NB4 (cell line): ENCODE data around the gene RNF13.
"Not testable (repeated sequence)": the region's sequence is repeated elsewhere in the genome, so short reads cannot be mapped to it uniquely, and the experiment has no call there.

ENCODE experiments used
- DNase-seq: peaks from one replicate; pipeline ENCODE4 v3.0.0; 2010; ENCODE audit warnings: low read depth
- H3K4me3 ChIP-seq: one replicate; pipeline ENCODE4 v1.5.1; 2011; ENCODE audit warnings: mild to moderate bottlenecking, low read depth, low read length, moderate library complexity
- CTCF ChIP-seq: IDR thresholded peaks from one replicate; pipeline ENCODE4 v1.5.1; 2012; ENCODE audit warnings: low read depth, low read length
- MAX ChIP-seq: IDR thresholded peaks from 2 replicates; pipeline ENCODE4 v1.6.1; 2011; ENCODE audit warnings: low read depth, low read length
- MYC ChIP-seq: IDR thresholded peaks from 2 replicates; pipeline ENCODE4 v1.6.1; 2011; ENCODE audit warnings: low read depth, low read length
- POLR2A ChIP-seq: IDR thresholded peaks from 2 replicates; pipeline ENCODE4 v1.6.1; 2011; ENCODE audit warnings: mild to moderate bottlenecking; ENCODE audit not compliant: insufficient read length; ENCODE audit errors: extremely low read depth

The RNF13 gene

DNA sequence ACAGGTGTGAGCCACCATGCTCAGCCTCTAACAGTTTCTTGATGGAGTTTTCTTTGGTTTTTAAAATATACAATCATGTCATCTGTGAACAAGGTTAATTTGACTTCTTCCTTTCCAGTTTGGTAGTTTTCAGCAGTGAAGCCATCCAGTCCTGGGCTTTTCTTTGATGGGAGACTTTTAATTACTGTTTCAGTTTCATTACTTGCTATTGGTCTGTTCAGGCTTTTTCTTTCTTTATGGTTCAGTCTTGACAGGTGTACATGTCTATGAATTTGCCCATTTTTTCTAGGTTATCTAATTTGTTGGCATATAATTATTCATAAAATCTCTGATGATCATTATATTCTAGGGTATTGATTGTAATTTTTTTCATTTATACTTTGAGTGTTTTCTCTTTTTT, 120.8 kb downstream of the RNF13 start:
- TF ChIP-seq CTCF (no peak), POLR2A (no peak), MAX (no peak), MYC (no peak)
- H3K4me3 ChIP-seq = no peak overlapping the region
- no peak for DNase-seq

DNA sequence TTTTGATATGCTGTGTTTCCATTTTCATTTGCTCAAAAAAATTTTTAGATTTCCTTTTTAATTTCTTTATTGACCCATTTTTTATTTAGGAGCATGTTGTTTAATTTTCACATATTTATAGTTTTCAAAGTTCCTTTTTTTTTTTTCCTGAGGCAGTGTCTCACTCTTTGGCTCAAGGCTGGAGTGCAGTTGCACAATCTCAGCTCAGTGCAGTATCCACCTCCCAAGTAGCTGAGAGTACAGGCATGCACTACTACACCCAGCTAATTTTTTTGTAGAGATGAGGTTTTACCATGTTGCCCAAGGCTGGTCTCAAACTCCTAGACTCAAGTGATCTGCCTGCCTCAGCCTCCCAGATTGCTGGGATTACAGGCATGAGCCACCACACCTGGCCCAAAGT, 121.5 kb downstream of the RNF13 start:
- no peak for TF ChIP-seq CTCF
- no peak for TF ChIP-seq MAX
- no peak for TF ChIP-seq POLR2A
- TF ChIP-seq MYC = no peak
- DNase-seq = peak; percentile 50
- no peak overlapping the region for H3K4me3 ChIP-seq

- no peak overlapping the region for H3K4me3 ChIP-seq
- peak; percentile 54 for DNase-seq
- TF ChIP-seq CTCF (peak; percentile 64), POLR2A (no peak), MYC (no peak), MAX (no peak)
Observed at GRCh38 chr3:149936812-149937230, 123.8 kb downstream of the RNF13 start.

DNA sequence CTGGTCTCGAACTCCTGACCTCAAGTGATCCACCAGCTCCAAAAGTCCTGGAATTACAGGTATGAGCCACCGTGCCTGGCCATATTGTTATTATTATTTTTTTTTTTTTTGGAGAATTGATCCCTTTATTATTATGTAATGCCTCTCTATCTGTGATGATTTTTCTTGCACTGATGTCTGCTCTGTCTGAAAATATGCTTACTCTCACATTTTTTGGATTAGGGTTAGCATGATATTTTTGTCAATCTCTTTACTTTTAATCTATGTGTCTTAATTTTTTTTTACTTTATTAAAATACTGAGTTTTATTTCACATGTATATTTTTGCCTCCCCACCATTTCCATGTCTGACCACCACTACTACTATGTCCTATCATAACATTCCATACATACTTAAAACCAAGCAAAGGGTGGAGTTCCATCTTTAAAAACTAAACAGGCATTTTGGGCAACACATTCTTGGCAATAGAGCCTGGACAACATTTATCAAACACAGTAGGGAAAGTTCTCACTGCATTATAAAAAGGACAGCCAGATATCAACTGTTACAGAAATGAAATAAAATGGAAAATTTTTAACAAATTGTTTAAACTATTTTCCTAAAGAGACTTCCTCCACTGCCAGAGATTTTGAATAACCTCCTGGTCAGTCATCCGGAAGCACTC, 125.5 kb downstream of the RNF13 start:
- not testable (repeated sequence) for DNase-seq, H3K4me3 ChIP-seq

DNA sequence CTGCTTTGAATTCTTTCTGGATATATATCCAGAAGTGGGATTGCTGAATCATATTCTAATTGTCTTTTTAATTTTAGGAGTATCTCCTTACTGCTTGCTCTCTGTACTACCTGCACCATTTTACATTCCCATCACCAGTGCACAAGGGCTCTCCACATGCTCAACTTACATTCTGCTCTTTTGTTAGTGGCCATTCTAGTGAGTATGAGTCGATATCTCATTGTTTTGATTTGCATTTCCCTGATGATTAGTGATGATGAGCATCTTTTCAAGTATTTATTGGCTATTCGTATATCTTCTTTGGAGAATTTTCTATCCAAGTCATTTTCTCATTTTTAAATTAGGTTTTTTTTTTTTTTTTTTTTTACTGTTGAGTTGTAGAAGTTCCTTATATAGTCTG, 128.2 kb downstream of the RNF13 start:
- no peak for TF ChIP-seq CTCF
- no peak for DNase-seq
- no peak overlapping the region for H3K4me3 ChIP-seq

GRCh38 chr3:149941946-149942345, 128.9 kb downstream of the RNF13 start:
- TF ChIP-seq POLR2A (no peak), CTCF (no peak), MAX (no peak), MYC (no peak)
- no peak for DNase-seq
- no peak overlapping the region for H3K4me3 ChIP-seq
